Activated CD4-positive, CD25-positive, alpha-beta regulatory T cell treated with anti-CD3 and anti-CD28 coated beads, Interleukin-2, amount 50 U/mL, for 72 hours (primary cell): ENCODE measurements around the gene POLE3.
"Not testable (repeated sequence)": the region's sequence is repeated elsewhere in the genome, so short reads cannot be mapped to it uniquely, and the experiment has no call there.

Source experiments
- DNase-seq: peaks from one replicate; pipeline ENCODE4 v3.0.0; 2021

Gene POLE3

GRCh38 chr9:113375057-113376023 lies 35.1 kb downstream of the POLE3 start:
- DNase-seq, result no peak

GRCh38 chr9:113373676-113374392 lies 36.6 kb downstream of the POLE3 start:
- DNase-seq, result no peak

- DNase-seq, result no peak
Measured at GRCh38 chr9:113373256-113373655, 37.2 kb downstream of the POLE3 start.

- DNase-seq, result no peak
Measured at GRCh38 chr9:113372059-113372458, 38.4 kb downstream of the POLE3 start.

- DNase-seq, result no peak
Measured at GRCh38 chr9:113370806-113371325, 39.6 kb downstream of the POLE3 start.

GRCh38 chr9:113369855-113370140 lies 40.7 kb downstream of the POLE3 start:
- DNase-seq, result no peak

- no peak for DNase-seq
Measured at GRCh38 chr9:113368982-113369854, 41.3 kb downstream of the POLE3 start.

- no peak for DNase-seq
Measured at GRCh38 chr9:113368348-113368981, 42.0 kb downstream of the POLE3 start.

GRCh38 chr9:113365652-113366051 lies 44.8 kb downstream of the POLE3 start:
- DNase-seq, result not testable (repeated sequence)

GRCh38 chr9:113364951-113365350 lies 45.5 kb downstream of the POLE3 start:
- DNase-seq, result no peak

- DNase-seq, result no peak
Measured at GRCh38 chr9:113363336-113363735, 47.1 kb downstream of the POLE3 start.

GRCh38 chr9:113361304-113362018 lies 49.0 kb downstream of the POLE3 start:
- DNase-seq, result no peak

GRCh38 chr9:113360242-113360842 lies 50.1 kb downstream of the POLE3 start:
- no peak for DNase-seq

GRCh38 chr9:113359385-113359784 lies 51.1 kb downstream of the POLE3 start:
- DNase-seq, result no peak
